ENCODE data around the gene ENTPD5.
"Not testable (repeated sequence)": the region's sequence is repeated elsewhere in the genome, so short reads cannot be mapped to it uniquely, and the experiment has no call there.

The ENTPD5 gene

GRCh38 chr14:73998726-73999125 lies 20.4 kb downstream of the ENTPD5 start:
- no peak for DNase-seq

GRCh38 chr14:73997944-73998447 lies 21.1 kb downstream of the ENTPD5 start:
- DNase-seq, result peak; percentile 64

DNA sequence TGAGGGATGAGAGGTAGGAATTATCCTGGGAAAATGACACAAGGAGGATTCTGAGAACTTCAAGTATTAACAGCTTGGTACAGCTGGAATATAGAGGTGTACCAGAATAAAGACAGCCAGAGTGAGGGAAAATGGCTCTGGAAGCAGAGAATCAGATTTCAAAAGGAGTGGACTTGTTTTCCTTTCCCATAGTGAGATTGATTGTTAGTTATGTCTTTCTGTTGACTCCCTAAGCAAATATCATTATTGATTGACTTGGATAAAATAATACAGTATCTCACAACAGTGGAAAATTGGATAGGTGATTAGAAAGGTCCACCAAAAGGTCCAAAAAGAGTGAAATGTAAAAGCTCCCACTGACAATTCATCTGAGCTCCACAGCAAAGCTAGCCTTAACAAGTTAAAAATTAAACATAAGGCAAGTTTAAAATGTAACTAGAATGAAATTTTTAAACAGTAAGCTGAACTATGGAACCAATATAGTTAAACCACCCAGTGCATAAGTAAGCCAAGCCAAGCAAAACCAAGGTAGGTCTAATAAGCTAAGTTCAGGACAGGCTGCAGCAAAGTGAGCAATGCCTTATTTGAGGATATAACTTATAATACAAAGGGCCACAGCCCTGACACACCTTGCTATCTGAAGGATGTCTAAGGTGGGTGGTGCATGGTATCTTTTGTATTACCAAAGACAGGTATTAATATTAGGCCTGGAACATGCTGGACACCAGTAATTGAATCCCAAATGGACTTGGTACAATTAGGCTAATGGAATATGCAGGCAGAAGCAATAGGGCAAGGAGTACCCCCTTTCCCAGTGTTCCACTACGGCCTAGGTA lies 21.8 kb downstream of the ENTPD5 start:
- DNase-seq, result peak; percentile 19

GRCh38 chr14:73996731-73997107 lies 22.4 kb downstream of the ENTPD5 start:
- DNase-seq, result no peak

GRCh38 chr14:73995977-73996378 lies 23.1 kb downstream of the ENTPD5 start:
- DNase-seq, result no peak

DNA sequence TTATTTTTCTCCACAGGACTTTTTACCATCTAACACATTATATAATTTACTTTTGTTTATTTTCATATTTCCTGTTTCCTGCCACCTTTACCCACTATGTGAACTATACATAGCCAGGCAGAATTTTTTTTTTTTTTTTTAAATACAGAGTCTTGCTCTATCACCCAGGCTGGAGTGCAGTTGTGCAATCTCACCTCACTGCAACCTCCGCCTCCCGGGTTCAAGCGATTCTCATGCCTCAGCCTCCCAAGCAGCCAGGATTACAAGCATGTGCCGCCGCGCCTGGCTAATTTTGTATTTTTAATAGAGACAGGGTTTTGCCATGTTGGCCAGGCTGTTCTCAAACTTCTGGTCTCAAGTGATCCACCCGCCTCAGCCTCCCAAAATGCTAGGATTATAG lies 24.2 kb downstream of the ENTPD5 start:
- DNase-seq, result not testable (repeated sequence)

- DNase-seq, result no peak
Measured at GRCh38 chr14:73991092-73991491, 28.0 kb downstream of the ENTPD5 start.

- not testable (repeated sequence) for DNase-seq
Measured at GRCh38 chr14:73988656-73989055, 30.4 kb downstream of the ENTPD5 start.

DNA sequence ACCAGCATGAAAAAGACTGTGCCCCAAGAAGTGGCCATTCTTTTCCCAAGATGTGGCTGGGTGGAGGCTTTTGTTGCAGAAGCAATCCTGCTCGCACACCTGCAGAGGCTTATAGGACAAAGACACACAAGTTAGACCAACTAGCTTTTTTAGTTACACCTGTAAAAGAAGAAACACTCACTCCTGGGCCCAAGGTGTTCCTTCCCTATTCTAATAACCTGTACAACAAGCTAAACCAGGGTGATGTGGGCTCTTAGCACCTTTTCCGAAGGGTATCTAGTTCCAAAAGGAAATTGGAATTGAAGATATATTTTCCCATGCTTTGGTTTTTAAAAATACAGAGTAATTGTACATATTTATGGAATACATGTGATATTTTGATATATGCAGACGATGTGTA lies 31.0 kb downstream of the ENTPD5 start:
- no peak for DNase-seq

- no peak for DNase-seq
Measured at GRCh38 chr14:73977896-73978295, 41.2 kb downstream of the ENTPD5 start.

DNA sequence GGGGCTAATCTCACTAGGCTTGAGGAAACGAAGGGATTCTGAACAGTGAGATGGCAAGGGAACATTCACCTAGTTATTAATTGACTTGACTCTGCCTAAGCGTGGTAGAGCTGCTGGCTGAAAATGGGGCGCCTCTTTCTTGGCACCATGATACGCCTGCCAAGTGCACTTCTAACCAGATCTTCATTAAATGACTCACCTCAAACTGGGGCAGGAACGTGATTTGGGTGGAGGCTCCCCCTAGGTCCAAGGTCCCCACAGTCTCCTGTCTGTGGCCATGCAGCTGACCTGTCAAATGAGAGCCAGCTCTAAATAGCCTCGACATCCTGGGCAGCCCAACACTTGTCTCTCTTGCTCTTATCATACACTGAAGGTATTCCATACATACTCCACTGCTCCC lies 43.0 kb downstream of the ENTPD5 start:
- no peak for DNase-seq

DNA sequence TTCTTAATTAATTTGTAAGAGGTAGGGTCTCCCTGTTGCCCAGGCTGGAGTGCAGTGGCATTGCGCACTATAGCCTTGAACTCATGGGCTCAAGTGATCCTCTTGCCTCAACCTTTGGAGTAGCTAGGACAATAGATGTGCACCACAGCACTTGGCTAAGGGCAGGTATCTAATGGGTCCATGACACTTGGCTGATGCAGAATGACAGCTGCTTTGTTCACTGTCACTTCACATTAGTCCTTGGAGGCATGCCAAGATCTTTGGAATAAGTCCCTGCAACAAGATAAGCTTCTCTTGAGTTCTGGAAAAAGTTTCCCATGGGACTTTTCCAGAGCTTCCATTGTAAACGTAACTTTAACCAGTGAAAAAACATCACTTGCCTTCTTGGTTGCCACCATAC lies 45.6 kb downstream of the ENTPD5 start:
- no peak for DNase-seq

- DNase-seq, result no peak
Measured at GRCh38 chr14:73968885-73969284, 50.2 kb downstream of the ENTPD5 start.

GRCh38 chr14:73965216-73965615 lies 53.9 kb downstream of the ENTPD5 start:
- no peak for DNase-seq

- DNase-seq, result no peak
Measured at GRCh38 chr14:73961192-73961591, 57.9 kb downstream of the ENTPD5 start.

GRCh38 chr14:73958591-73958990 lies 60.5 kb downstream of the ENTPD5 start:
- DNase-seq, result no peak

DNA sequence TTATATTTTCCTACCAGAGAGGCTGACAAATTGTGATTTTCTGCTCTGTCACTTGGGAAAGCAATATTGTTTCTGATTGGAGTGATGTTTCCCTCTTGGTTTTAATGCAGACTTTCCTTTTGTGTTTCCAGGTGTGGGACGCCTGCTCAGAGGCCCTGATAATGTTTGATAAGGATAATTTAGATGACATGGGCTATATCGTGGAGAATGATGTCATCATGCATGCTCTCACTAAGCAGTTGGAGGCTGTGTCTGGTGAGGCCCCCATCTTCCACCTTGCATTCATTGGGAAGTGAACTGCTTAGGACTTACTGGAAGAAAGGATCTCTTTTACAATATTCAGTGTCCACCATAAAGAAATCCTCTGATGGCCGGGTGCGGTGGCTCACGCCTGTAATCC lies 63.4 kb downstream of the ENTPD5 start:
- DNase-seq, result no peak

- DNase-seq, result no peak
Measured at GRCh38 chr14:73953731-73954130, 65.4 kb downstream of the ENTPD5 start.

- DNase-seq, result peak; percentile 96
Measured at GRCh38 chr14:73949752-73950734, 69.0 kb downstream of the ENTPD5 start, which contains the start of the genes COQ6 and FAM161B. Gene COQ6 (plus strand): TSS chr14:73950302. CDS start chr14:73950333, 31 bp downstream. Gene FAM161B (minus strand): TSS chr14:73950094. CDS start chr14:73950026, 68 bp downstream.

DNA sequence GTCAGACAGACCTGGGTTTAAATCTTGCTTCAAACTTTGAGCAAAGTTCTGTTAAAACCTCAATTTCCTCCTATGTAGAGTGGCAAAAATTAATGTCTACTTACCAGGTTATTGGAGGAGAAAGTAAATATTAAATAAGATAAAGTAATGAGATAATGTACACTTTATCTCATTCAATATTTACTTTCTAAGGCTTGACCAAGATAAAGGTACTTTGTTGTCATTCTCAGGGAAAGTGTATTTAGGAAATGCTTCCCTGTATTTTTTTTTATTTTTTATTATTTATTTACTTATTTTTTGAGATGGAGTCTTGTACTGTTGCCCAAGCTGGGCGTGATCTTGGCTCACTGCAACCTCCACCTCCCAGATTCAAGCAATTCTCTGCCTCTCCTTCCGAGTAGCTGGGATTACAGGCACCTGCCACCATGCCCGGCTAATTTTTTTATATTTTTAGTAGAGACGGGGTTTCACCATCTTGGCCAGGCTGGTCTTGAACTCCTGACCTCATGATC lies 73.9 kb downstream of the ENTPD5 start:
- no peak for DNase-seq

DNA sequence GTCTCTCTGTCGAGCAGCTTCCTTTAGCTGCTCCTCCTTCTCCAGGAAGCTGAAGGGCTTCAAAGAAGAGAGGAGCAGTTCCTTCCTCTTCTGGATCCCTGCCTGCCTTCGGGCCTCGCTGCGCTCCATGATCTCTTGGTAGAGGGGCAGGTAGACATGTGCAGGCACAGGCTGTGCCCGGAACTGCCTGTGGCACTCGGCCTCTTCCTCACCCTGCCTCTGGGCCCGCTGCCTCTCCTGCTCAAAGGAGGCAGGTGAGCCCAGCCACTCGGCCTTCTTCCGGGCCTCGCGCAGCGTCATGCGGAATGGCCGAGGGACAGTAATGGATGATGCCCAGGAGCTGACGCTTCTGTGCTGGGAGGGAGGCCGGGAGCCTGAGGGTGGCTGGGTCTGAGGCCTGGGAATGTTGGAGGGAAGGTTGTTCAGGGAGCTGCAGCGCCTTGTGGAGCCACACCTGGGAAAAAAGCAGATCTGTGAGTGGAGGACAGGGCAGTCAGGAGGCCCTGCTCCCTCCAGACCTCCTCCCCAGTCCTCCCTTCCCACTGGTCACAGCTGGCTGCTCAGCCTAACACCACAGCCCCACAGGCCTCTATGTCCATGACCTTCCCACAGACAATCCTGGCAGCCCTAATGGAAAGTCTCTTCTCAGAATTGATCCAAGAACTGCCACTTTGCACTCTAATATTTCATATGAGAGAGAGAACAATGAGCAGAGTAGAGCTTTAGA lies 74.5 kb downstream of the ENTPD5 start:
- DNase-seq, result no peak

DNA sequence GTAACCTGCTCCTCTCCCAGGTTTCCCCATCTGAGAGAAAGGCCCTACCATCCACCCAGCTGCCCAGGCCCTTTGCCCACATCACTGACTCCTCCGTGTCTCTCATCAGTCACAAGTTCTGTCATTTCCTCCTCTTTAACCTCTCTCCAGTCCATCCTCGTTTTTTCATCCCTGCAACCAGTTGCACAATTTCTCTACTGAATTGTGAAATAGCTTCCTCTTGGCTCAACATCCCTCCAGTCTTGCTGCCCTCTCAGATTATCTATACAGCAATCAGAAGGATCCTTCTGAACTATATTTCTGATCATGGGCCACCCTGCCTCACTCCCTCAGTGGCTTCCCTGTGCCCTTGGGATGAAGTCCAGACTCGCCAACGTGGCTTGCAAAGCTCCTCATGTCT lies 76.0 kb downstream of the ENTPD5 start:
- no peak for DNase-seq

Data from NCI-H146 (cell line).